Measurements from ENCODE around the gene PDIA4. TPM values are rescaled to one million over a fixed set of nuclear protein-coding genes. Genes with fewer than 3 reads are reported as not detected.
"Not testable (repeated sequence)": the region's sequence is repeated elsewhere in the genome, so short reads cannot be mapped to it uniquely, and the experiment has no call there.

Gene PDIA4
- total RNA-seq, 1 experiment from 2014 or later: 341 TPM

DNA sequence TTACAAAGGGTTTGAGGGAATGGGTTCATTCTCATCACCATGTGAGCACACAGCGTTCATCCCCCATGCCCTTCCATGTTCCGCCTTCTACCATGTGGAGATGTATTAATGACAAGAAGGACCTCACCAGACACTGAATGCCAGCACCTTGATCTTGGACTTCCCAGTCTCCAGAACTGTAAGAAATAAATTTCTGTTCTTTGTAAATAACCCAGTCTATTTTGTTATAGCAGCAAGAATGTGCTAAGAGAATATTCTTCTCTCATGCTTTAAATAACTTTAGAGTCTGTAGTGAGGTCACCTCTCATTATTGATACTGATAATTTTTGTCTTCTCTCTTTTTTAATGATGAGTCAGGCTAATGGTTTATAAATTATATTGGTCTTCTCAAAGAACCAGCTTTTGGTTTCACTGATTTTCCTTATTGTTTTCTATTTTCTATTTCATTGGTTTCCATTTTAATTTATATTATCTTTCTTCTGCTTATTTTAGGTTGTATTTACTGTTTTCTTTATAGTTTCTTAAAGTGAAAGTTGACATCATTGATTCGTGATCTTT, 3.1 kb upstream of the PDIA4 start (continued):
- TF ChIP-seq, protein P1, sequence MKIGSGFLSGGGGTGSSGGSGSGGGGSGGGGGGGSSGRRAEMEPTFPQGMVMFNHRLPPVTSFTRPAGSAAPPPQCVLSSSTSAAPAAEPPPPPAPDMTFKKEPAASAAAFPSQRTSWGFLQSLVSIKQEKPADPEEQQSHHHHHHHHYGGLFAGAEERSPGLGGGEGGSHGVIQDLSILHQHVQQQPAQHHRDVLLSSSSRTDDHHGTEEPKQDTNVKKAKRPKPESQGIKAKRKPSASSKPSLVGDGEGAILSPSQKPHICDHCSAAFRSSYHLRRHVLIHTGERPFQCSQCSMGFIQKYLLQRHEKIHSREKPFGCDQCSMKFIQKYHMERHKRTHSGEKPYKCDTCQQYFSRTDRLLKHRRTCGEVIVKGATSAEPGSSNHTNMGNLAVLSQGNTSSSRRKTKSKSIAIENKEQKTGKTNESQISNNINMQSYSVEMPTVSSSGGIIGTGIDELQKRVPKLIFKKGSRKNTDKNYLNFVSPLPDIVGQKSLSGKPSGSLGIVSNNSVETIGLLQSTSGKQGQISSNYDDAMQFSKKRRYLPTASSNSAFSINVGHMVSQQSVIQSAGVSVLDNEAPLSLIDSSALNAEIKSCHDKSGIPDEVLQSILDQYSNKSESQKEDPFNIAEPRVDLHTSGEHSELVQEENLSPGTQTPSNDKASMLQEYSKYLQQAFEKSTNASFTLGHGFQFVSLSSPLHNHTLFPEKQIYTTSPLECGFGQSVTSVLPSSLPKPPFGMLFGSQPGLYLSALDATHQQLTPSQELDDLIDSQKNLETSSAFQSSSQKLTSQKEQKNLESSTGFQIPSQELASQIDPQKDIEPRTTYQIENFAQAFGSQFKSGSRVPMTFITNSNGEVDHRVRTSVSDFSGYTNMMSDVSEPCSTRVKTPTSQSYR (CRISPR knock-in tag; IDR thresholded peaks at IDR 0.05): no peak

DNA sequence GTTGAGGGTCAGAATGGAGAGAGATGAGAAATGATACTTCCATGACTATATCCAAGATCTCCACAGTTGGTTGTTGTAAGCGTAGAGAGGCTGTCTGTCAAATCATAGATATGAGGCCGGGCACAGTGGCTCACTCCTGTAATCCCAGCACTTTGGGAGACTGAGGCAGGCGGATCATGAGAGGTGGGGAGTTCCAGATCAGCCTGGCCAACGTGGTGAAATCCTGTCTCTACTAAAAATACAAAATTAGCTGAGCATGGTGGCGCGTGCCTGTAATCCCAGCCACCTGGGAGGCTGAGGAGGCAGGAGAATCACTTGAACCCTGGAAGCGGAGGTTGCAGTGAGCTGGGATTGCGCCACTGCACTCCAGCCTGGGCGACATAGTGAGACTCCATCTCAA, 2.1 kb upstream of the PDIA4 start:
- H3K36me3 Mint-ChIP-seq; H3K27ac Mint-ChIP-seq; DNase-seq (ENCODE audit: low spot score); H3K4me3 Mint-ChIP-seq; ATAC-seq; H3K9me3 Mint-ChIP-seq; H3K27me3 Mint-ChIP-seq (ENCODE audit: low read depth); POLR2A ChIA-PET: not testable (repeated sequence)
- CTCF ChIA-PET: interaction anchor here (0.6 to 1.2 kb wide), 2 partner anchors 36 to 59 kb away, joined by 3 read pairs; no protein-coding TSS in a partner anchor
- H3K4me1 Mint-ChIP-seq: peaks cover 26% of the 10 kb centered on the region

DNA sequence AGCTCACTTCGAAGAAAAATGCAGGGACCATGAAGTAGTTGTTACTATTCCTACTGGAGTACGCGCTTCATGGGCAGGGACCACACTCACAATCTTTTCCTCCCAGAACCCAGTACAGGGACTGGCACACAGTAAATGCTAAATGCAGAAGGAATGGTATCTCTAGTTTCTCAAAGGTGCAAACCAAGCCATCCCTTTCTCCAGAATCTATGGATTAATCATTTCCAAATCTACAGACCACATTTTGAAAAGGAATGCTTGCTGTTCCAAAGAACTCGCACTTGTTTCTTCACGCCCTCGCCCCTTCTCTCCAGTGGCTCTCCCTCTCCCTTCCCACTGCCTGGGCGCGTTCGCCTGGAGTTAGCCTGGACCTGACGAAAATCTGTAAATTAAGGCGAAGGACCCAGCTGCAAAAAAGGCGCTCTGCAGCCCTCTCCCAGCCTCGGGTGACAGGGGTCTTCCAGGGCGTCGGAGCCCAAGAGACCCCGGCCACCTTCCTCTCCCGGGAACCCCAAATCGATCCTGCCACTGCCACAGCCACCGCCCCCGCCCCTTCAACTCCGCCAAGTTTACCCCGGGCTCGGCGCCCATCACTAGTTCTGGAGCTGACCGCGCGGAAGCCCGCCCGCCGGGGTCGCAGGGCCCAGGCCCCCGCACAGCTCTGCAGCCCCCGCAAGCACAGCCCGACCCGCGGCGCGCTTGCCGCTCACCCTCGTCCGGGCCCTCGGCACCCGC, 527 bp downstream of the PDIA4 start:
- Mint-ChIP-seq H3K36me3 (peaks cover 12% of the 10 kb centered on the region), H3K9me3 (no peaks in the 10 kb centered on the region; the same call in 1 of the 2 replicates), H3K27me3 (ENCODE audit: low read depth) (peaks cover 7% of the 10 kb centered on the region; the same call in 1 of the 2 replicates), H3K27ac (peak overlapping the region; percentile 91), H3K4me1 (peaks cover 49% of the 10 kb centered on the region), H3K4me3 (peak overlapping the region; percentile 96)
- TF ChIP-seq, protein P2, sequence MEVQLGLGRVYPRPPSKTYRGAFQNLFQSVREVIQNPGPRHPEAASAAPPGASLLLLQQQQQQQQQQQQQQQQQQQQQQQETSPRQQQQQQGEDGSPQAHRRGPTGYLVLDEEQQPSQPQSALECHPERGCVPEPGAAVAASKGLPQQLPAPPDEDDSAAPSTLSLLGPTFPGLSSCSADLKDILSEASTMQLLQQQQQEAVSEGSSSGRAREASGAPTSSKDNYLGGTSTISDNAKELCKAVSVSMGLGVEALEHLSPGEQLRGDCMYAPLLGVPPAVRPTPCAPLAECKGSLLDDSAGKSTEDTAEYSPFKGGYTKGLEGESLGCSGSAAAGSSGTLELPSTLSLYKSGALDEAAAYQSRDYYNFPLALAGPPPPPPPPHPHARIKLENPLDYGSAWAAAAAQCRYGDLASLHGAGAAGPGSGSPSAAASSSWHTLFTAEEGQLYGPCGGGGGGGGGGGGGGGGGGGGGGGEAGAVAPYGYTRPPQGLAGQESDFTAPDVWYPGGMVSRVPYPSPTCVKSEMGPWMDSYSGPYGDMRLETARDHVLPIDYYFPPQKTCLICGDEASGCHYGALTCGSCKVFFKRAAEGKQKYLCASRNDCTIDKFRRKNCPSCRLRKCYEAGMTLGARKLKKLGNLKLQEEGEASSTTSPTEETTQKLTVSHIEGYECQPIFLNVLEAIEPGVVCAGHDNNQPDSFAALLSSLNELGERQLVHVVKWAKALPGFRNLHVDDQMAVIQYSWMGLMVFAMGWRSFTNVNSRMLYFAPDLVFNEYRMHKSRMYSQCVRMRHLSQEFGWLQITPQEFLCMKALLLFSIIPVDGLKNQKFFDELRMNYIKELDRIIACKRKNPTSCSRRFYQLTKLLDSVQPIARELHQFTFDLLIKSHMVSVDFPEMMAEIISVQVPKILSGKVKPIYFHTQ (CRISPR knock-in tag; IDR thresholded peaks at IDR 0.05): no peak
- TF ChIP-seq, protein P3, sequence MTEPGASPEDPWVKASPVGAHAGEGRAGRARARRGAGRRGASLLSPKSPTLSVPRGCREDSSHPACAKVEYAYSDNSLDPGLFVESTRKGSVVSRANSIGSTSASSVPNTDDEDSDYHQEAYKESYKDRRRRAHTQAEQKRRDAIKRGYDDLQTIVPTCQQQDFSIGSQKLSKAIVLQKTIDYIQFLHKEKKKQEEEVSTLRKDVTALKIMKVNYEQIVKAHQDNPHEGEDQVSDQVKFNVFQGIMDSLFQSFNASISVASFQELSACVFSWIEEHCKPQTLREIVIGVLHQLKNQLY (CRISPR knock-in tag; IDR thresholded peaks at IDR 0.05): 0 out of 2 replicates have a peak, but pooled peaks have one; percentile 52
- no peak for TF ChIP-seq OVOL2 (CRISPR knock-in tag; IDR thresholded peaks at IDR 0.05; ENCODE audit: borderline replicate concordance)
- TF ChIP-seq ZNF138 (CRISPR knock-in tag; conservative IDR thresholded peaks at IDR 0.05): no peak
- TF ChIP-seq, protein P4, sequence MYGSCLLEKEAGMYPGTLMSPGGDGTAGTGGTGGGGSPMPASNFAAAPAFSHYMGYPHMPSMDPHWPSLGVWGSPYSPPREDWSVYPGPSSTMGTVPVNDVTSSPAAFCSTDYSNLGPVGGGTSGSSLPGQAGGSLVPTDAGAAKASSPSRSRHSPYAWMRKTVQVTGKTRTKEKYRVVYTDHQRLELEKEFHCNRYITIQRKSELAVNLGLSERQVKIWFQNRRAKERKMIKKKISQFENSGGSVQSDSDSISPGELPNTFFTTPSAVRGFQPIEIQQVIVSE (CRISPR knock-in tag; IDR thresholded peaks at IDR 0.05; ENCODE audit: borderline replicate concordance): no peak
- peak; percentile 90; the same call in 1 of the 2 replicates for TF ChIP-seq ELF4 (CRISPR knock-in tag; IDR thresholded peaks at IDR 0.05; ENCODE audit: low read depth)
- POLR2A ChIA-PET: interaction anchor here (0.9 kb wide), 1 partner anchor 44 kb away, joined by 3 read pairs; no protein-coding TSS in a partner anchor
- DNase-seq (ENCODE audit: low spot score) (no peak), ATAC-seq (no peak)
- CTCF ChIA-PET: interaction anchor here (0.9 to 4.0 kb wide), 6 partner anchors 21 to 44 kb away, joined by 3 to 15 read pairs (median 5); no protein-coding TSS in a partner anchor

DNA sequence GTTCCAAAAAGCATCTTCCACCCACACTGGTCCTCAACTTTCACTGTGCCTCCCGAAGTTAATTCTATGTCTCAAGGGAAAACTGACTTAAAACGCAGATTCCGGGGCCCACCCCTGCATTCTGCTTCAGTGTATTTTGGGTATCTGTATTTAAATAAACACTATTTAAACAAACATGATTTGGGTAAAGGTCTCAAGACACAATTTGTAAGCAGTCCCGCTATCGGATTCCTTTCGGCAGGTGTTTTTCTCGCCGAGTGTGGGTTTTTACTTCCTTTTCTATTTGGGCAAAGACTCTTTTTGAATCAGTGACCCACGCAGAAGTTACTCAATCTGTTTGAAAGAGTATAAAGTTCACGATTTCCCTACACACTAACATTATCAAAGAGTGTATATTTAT, 1.2 kb downstream of the PDIA4 start:
- H3K27me3 Mint-ChIP-seq (ENCODE audit: low read depth): peaks cover 7% of the 10 kb centered on the region; the same call in 1 of the 2 replicates
- ATAC-seq: no peak
- H3K4me3 Mint-ChIP-seq: peak overlapping the region; percentile 96
- DNase-seq (ENCODE audit: low spot score): no peak
- peaks cover 53% of the 10 kb centered on the region for H3K4me1 Mint-ChIP-seq
- no peaks in the 10 kb centered on the region; the same call in 1 of the 2 replicates for H3K9me3 Mint-ChIP-seq
- peaks cover 12% of the 10 kb centered on the region for H3K36me3 Mint-ChIP-seq
- CTCF ChIA-PET: interaction anchor here (0.6 to 4.0 kb wide), 5 partner anchors 20 to 97 kb away, joined by 3 to 15 read pairs (median 5); no protein-coding TSS in a partner anchor
- peak overlapping the region; percentile 91 for H3K27ac Mint-ChIP-seq
- POLR2A ChIA-PET: no interaction called here
- TF ChIP-seq ELF4 (CRISPR knock-in tag; IDR thresholded peaks at IDR 0.05; ENCODE audit: low read depth) (no peak), TEAD1 (CRISPR knock-in tag; IDR thresholded peaks at IDR 0.05) (no peak), GABPB1 (CRISPR knock-in tag; IDR thresholded peaks at IDR 0.05) (no peak), ZNF263 (CRISPR knock-in tag; IDR thresholded peaks at IDR 0.05; ENCODE audit: low read depth) (no peak), SMAD3 (CRISPR knock-in tag; IDR thresholded peaks at IDR 0.05; ENCODE audit: borderline replicate concordance) (no peak), ZNF423 (CRISPR knock-in tag; IDR thresholded peaks at IDR 0.05) (no peak), NR1H2 (CRISPR knock-in tag; IDR thresholded peaks at IDR 0.05) (no peak), SP1 (CRISPR knock-in tag; conservative IDR thresholded peaks at IDR 0.05) (no peak)
- TF ChIP-seq, protein P1 (CRISPR knock-in tag; IDR thresholded peaks at IDR 0.05): no peak
- TF ChIP-seq, protein P5, sequence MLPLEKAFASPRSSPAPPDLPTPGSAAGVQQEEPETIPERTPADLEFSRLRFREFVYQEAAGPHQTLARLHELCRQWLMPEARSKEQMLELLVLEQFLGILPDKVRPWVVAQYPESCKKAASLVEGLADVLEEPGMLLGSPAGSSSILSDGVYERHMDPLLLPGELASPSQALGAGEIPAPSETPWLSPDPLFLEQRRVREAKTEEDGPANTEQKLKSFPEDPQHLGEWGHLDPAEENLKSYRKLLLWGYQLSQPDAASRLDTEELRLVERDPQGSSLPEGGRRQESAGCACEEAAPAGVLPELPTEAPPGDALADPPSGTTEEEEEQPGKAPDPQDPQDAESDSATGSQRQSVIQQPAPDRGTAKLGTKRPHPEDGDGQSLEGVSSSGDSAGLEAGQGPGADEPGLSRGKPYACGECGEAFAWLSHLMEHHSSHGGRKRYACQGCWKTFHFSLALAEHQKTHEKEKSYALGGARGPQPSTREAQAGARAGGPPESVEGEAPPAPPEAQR (CRISPR knock-in tag; IDR thresholded peaks at IDR 0.05): no peak
